AG09319 (cell line): ENCODE results near the gene RIPK3.

Experiments used
- DNase-seq: peaks from one replicate; pipeline ENCODE4 v3.0.0-alpha.2; 2010; ENCODE audit warnings: low read depth; ENCODE audit errors: extremely low read depth
- TF ChIP-seq, protein P1 (sequence below): IDR thresholded peaks from 2 replicates; pipeline ENCODE4 v1.5.1; 2011; ENCODE audit warnings: low read depth, mild to moderate bottlenecking, inconsistent platforms, low read length, moderate library complexity

RIPK3 gene

DNA sequence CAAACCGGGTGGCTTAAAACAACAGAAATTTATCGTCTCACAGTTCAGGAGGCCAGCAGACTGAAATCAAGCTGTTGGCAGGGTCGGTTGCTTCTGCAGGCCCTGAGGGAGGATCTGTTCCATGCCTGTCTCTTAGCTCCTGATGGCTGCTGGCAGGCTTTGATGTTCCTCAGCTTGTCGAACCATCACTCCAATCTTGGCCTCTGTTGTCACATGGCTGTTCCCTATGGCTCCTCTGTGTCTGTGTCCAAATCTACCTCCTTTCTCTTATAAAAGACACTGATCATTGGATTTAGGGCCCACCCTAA is 42.2 kb upstream of the RIPK3 start:
- no peak for DNase-seq
- TF ChIP-seq, protein P1, sequence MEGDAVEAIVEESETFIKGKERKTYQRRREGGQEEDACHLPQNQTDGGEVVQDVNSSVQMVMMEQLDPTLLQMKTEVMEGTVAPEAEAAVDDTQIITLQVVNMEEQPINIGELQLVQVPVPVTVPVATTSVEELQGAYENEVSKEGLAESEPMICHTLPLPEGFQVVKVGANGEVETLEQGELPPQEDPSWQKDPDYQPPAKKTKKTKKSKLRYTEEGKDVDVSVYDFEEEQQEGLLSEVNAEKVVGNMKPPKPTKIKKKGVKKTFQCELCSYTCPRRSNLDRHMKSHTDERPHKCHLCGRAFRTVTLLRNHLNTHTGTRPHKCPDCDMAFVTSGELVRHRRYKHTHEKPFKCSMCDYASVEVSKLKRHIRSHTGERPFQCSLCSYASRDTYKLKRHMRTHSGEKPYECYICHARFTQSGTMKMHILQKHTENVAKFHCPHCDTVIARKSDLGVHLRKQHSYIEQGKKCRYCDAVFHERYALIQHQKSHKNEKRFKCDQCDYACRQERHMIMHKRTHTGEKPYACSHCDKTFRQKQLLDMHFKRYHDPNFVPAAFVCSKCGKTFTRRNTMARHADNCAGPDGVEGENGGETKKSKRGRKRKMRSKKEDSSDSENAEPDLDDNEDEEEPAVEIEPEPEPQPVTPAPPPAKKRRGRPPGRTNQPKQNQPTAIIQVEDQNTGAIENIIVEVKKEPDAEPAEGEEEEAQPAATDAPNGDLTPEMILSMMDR = no peak

DNA sequence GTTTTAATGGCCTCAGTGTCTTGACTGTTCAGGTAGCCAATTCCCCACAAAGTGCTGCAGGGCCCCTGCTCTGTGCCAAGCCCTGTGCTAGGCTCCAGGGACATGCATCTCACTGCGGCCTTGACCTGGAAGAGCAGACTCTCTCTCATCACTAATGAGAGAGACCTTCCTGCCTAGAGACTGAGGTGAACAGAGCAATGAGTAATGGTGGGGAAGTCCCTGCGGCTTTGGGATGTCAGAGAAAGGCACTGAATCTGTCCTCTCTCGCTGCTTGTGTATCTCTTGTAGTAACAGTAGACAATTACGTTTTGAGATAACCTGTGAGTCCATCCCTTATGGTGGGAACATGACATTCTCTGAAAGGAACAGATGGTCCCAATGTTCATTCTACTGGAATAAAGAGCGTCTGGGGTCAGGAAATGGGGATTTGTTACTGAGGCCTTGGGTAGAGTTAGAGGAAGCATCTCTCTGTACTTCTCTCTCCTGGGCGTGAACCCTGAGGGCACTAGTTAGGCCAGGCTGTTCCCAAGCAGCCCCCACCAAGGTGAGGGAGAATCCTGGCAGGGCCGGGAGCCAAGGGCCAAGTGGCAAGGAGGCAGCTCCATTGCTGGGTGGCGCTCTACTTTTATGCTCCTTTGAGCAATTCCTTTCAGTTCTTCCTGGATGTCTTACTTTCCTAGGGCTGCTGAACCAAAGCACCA is 41.7 kb upstream of the RIPK3 start:
- no peak for DNase-seq
- TF ChIP-seq, protein P1 = no peak

DNA sequence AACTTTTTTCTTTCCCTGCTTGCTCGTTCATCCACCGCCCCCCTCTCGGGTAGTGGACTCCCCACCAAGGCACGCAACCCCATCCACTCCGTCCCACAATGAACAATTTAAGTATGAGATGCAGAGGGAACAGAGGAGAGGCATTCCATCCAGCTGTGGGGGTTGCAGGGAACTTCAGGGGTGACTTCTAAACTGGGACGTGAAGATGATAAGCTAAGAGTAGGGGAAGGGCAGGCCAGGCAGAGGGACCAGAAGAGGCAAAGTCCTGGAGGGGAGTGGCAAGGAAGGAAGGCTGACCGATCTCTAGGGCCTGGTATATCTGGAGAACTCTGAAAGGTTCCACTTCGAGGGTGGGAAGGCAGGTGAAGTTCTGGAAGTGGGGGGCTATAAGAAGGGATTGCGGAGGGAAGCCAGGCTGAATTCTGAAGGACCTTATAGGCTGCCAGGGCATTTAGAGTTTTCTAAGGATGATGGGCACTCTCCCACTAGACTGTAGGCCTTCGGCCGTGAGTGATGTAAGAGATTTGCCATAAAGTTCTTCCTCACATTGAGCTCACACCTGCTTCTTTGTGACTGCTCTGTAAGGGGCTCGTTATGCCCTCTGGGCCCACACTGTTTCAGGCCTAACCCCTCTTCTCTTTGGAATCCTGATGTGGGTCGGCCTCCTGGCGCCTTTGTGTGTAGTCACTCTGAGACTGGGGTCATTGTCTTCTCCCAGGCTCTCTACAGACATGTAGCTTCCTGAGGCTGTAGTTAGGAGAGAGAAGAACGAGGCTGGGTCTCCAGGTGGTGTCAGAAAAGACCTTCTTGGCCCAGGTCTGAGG is 40.3 kb upstream of the RIPK3 start:
- TF ChIP-seq, protein P1 = no peak
- DNase-seq = no peak

DNA sequence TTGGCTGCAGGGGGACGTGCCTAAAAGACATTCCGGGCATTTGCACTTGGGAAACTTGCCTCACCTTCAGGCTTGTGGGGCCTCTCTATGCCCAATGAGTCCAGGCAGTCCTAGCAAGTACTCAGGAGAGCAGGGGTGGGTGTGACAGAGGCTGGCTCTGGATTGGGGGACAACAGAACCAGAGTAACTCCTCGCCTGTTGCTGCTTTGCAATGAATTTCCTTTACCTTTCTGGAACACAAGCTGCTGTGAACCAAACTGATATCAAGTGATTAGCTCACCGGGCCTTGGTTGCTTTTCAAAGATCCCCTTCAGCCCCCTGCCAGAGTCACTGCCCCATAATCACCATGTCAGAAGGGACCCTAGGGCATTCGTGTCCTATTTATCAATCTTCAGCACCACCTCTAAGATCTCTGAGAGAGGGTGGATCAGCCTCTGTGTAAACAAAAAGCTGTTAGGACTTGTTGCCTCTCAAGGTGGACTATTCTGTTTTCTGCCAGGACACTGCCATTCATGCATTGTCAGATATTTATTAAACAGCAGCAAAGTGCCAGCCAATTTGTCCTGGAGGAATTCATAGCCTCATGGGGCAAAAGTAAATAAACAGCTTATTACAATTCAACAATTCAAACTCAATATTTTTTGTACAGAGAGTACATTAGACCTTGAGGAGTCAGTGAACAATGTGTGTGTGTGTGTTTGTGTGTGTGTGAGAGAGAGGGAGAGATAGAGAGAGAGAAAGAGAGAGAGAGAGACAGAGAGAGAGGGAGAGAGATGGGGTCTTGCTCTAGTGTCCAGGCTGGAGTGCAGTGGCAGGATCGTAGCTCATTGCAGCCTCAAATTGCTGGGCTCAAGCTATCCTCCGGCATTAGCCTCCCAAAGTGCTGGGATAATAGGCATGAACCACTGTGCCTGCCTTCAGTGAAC is 39.5 kb upstream of the RIPK3 start:
- DNase-seq = no peak
- TF ChIP-seq, protein P1 = no peak

DNA sequence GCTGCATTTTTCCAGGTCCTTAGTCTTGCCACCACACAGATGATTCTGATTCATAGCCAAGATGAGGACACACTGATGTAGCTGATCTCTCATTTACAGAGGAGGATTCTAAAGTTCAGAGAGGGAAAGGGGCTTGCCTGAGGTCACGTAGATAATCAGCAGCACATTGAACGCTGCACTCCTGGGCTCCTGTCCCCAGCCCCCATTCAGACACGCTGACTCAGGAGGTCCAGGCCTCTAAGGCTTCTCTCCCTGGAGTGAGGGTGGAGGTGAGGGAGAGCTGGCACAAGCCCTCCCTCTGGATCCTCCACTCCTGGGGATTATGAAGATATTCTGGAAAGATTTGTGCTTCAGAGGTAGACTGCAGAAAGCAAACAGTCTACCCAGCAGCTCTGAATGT is 38.5 kb upstream of the RIPK3 start:
- DNase-seq = no peak
- TF ChIP-seq, protein P1 = no peak

DNA sequence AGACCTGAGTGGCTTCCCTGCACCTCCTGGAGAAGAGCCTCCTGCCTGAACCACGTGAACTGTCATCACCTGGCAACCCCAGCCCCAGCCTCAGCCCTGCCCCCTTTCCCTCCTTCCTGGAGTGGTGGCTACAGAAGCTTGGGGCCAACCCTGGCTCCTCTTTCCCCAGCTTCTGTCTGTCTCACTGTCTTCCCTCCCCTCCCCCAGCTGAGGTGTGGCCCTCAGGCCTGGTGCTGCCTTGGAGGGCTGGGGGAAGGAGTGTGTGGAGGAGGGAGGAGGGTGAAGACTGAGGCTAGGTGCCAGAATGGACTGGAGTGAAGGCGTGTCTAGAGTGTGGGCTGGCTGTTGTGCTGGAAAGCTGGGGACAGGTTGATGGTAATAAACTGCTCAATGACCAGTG is 37.9 kb upstream of the RIPK3 start:
- no peak for DNase-seq
- TF ChIP-seq, protein P1 = no peak

DNA sequence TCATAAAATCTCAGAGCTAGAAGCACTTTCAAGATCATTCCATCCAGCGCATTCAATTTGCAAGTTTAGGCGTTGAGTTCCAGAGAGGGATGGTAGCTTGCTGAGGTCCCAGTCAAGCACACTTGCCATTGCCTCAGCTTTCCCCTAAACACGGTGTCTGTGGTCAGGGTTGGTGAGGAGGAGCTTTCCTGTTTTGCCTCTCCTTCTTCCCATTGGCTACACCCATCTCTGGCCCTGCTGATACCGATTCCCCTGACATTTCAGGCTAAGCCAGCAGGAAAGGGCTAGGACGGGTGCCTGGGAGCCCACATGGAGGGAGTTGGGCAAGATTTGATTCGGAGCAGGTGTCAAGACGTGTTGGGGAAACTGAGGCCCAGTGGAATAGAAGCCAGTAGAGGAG is 37.3 kb upstream of the RIPK3 start:
- TF ChIP-seq, protein P1 = no peak
- DNase-seq = no peak
